WTC11 (cell line): ENCODE results near the gene SEC61A2.

Experiments
- CBFB ChIP-seq: sonication (generic); formaldehyde crosslinking; IDR thresholded peaks from 2 replicates; pipeline ENCODE4 v1.8.1; 2022; ENCODE audit warnings: mild to moderate bottlenecking, low read depth, missing genetic modification reagents
- ETV6 ChIP-seq: sonication (generic); formaldehyde crosslinking; IDR thresholded peaks from 2 replicates; pipeline ENCODE4 v1.8.1; 2022; ENCODE audit warnings: mild to moderate bottlenecking, missing genetic modification reagents
- RELA ChIP-seq: sonication (generic); formaldehyde crosslinking; IDR thresholded peaks from 2 replicates; pipeline ENCODE4 v1.8.1; 2022; ENCODE audit warnings: missing genetic modification reagents, mild to moderate bottlenecking, borderline replicate concordance
- TF ChIP-seq, protein P1 (sequence below): fragments of 200-600 bp; IDR thresholded peaks from 2 replicates; pipeline ENCODE4 v1.8.0; 2022; ENCODE audit warnings: antibody characterized with exemption
- TF ChIP-seq, protein P2 (sequence below): sonication (generic); formaldehyde crosslinking; IDR thresholded peaks from 2 replicates; pipeline ENCODE4 v1.8.1; 2023; ENCODE audit warnings: mild to moderate bottlenecking, missing genetic modification reagents, moderate library complexity
- TF ChIP-seq, protein P3 (sequence below): sonication (generic); formaldehyde crosslinking; IDR thresholded peaks from 2 replicates; pipeline ENCODE4 v1.8.1; 2022; ENCODE audit warnings: mild to moderate bottlenecking, missing genetic modification reagents, moderate library complexity, borderline replicate concordance
- TF ChIP-seq, protein P4 (sequence below): sonication (generic); formaldehyde crosslinking; IDR thresholded peaks from 2 replicates; pipeline ENCODE4 v1.8.1; 2023; ENCODE audit warnings: mild to moderate bottlenecking, missing genetic modification reagents
- TF ChIP-seq, protein P5 (sequence below): sonication (generic); formaldehyde crosslinking; IDR thresholded peaks from 2 replicates; pipeline ENCODE4 v1.8.1; 2022; ENCODE audit warnings: low read depth, missing genetic modification reagents, borderline replicate concordance
- TF ChIP-seq, protein P6 (sequence below): sonication (generic); formaldehyde crosslinking; conservative IDR thresholded peaks from 2 replicates; pipeline ENCODE4 v1.8.1; 2022; ENCODE audit warnings: mild to moderate bottlenecking, missing genetic modification reagents

DNA sequence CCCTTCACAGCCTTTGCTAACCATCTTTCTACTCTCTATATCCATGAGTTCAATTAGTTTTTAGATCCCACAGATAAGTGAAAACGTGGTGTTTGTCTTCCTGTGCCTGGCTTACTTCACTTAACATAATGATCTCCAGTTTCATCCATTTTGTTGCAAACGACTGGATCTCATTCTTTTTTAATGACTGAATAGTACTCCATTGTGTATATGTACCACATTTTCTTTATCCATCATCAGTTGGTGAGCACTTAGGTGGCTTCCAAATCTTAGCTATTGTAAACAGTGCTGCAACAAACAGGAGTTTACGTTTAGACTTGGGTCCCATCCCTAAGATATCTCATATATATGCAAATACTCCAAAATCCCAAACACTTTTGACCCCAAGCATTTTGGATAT is 75.6 kb downstream of the SEC61A2 start:
- TF ChIP-seq CBFB (CRISPR knock-in tag): no peak
- TF ChIP-seq, protein P1, sequence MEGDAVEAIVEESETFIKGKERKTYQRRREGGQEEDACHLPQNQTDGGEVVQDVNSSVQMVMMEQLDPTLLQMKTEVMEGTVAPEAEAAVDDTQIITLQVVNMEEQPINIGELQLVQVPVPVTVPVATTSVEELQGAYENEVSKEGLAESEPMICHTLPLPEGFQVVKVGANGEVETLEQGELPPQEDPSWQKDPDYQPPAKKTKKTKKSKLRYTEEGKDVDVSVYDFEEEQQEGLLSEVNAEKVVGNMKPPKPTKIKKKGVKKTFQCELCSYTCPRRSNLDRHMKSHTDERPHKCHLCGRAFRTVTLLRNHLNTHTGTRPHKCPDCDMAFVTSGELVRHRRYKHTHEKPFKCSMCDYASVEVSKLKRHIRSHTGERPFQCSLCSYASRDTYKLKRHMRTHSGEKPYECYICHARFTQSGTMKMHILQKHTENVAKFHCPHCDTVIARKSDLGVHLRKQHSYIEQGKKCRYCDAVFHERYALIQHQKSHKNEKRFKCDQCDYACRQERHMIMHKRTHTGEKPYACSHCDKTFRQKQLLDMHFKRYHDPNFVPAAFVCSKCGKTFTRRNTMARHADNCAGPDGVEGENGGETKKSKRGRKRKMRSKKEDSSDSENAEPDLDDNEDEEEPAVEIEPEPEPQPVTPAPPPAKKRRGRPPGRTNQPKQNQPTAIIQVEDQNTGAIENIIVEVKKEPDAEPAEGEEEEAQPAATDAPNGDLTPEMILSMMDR: no peak
- TF ChIP-seq, protein P2, sequence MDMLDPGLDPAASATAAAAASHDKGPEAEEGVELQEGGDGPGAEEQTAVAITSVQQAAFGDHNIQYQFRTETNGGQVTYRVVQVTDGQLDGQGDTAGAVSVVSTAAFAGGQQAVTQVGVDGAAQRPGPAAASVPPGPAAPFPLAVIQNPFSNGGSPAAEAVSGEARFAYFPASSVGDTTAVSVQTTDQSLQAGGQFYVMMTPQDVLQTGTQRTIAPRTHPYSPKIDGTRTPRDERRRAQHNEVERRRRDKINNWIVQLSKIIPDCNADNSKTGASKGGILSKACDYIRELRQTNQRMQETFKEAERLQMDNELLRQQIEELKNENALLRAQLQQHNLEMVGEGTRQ (CRISPR knock-in tag): no peak
- TF ChIP-seq, protein P3, sequence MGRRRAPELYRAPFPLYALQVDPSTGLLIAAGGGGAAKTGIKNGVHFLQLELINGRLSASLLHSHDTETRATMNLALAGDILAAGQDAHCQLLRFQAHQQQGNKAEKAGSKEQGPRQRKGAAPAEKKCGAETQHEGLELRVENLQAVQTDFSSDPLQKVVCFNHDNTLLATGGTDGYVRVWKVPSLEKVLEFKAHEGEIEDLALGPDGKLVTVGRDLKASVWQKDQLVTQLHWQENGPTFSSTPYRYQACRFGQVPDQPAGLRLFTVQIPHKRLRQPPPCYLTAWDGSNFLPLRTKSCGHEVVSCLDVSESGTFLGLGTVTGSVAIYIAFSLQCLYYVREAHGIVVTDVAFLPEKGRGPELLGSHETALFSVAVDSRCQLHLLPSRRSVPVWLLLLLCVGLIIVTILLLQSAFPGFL (CRISPR knock-in tag): no peak
- TF ChIP-seq RELA (CRISPR knock-in tag): no peak
- TF ChIP-seq, protein P4, sequence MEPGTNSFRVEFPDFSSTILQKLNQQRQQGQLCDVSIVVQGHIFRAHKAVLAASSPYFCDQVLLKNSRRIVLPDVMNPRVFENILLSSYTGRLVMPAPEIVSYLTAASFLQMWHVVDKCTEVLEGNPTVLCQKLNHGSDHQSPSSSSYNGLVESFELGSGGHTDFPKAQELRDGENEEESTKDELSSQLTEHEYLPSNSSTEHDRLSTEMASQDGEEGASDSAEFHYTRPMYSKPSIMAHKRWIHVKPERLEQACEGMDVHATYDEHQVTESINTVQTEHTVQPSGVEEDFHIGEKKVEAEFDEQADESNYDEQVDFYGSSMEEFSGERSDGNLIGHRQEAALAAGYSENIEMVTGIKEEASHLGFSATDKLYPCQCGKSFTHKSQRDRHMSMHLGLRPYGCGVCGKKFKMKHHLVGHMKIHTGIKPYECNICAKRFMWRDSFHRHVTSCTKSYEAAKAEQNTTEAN (CRISPR knock-in tag): no peak
- TF ChIP-seq, protein P5, sequence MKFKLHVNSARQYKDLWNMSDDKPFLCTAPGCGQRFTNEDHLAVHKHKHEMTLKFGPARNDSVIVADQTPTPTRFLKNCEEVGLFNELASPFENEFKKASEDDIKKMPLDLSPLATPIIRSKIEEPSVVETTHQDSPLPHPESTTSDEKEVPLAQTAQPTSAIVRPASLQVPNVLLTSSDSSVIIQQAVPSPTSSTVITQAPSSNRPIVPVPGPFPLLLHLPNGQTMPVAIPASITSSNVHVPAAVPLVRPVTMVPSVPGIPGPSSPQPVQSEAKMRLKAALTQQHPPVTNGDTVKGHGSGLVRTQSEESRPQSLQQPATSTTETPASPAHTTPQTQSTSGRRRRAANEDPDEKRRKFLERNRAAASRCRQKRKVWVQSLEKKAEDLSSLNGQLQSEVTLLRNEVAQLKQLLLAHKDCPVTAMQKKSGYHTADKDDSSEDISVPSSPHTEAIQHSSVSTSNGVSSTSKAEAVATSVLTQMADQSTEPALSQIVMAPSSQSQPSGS (CRISPR knock-in tag): no peak
- no peak for TF ChIP-seq ETV6 (CRISPR knock-in tag)
- TF ChIP-seq, protein P6, sequence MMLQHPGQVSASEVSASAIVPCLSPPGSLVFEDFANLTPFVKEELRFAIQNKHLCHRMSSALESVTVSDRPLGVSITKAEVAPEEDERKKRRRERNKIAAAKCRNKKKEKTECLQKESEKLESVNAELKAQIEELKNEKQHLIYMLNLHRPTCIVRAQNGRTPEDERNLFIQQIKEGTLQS (CRISPR knock-in tag): no peak
